Cardiac fibroblast (primary cell): ENCODE results near the gene CYB5A.
A peak's percentile ranks its signal among the peaks of the same experiment; 100 is the strongest.

Experiments used
- DNase-seq, 2 donors: peaks; one replicate each; pipeline versions ENCODE4 v3.0.0 to v3.0.0-alpha.2; 2010; ENCODE audit warnings: low read depth in 2 of 2
- H3K4me3 ChIP-seq, 2 donors: replicated peaks in 1 of 2; 1 replicate in 1 of 2; 2 replicates in 1 of 2; pipeline ENCODE4 v1.5.1; 2011; ENCODE audit warnings: low read depth in 2 of 2, low read length in 2 of 2, mild to moderate bottlenecking in 2 of 2, moderate library complexity in 1 of 2
- TF ChIP-seq, protein P1 (sequence below): IDR thresholded peaks from one replicate; pipeline ENCODE4 v1.5.1; 2011; ENCODE audit warnings: low read depth, mild to moderate bottlenecking, low read length, inconsistent platforms

CYB5A gene, protein sequence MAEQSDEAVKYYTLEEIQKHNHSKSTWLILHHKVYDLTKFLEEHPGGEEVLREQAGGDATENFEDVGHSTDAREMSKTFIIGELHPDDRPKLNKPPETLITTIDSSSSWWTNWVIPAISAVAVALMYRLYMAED

GRCh38 chr18:74291771-74292540 lies at the start of gene CYB5A:
Gene CYB5A, minus strand, starts transcription at chr18:74291963. Its CDS starts 88 bp downstream, at chr18:74291875.
- H3K4me3 ChIP-seq = peak within 1 kb of the TSS; percentile 95 to 100
- peak; percentile 96 to 98 for DNase-seq
- TF ChIP-seq, protein P1, sequence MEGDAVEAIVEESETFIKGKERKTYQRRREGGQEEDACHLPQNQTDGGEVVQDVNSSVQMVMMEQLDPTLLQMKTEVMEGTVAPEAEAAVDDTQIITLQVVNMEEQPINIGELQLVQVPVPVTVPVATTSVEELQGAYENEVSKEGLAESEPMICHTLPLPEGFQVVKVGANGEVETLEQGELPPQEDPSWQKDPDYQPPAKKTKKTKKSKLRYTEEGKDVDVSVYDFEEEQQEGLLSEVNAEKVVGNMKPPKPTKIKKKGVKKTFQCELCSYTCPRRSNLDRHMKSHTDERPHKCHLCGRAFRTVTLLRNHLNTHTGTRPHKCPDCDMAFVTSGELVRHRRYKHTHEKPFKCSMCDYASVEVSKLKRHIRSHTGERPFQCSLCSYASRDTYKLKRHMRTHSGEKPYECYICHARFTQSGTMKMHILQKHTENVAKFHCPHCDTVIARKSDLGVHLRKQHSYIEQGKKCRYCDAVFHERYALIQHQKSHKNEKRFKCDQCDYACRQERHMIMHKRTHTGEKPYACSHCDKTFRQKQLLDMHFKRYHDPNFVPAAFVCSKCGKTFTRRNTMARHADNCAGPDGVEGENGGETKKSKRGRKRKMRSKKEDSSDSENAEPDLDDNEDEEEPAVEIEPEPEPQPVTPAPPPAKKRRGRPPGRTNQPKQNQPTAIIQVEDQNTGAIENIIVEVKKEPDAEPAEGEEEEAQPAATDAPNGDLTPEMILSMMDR = no peak

DNA sequence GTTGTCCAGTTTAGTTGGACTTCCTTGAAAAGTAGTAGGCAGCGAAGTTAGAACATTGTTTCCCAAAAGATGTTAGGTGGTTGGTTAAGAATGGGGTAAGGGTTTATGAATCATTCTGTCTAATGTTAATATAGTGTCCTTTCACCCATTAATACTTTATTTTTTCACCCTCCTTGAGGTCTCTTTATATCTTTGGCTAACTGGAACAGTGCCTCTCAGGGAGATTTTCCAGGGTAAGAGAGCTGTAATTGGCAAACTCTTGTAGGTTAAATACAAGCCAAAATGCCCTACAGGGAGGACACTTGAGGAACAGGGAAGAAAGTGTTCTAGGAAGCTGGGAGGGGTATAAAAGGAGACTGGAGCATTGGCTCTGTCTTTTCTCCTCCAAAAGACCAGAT lies 46.1 kb upstream of the CYB5A start:
- DNase-seq = peak in 1 of 2 donors; percentile 44
- TF ChIP-seq, protein P1 = no peak
- no peak overlapping the region for H3K4me3 ChIP-seq

DNA sequence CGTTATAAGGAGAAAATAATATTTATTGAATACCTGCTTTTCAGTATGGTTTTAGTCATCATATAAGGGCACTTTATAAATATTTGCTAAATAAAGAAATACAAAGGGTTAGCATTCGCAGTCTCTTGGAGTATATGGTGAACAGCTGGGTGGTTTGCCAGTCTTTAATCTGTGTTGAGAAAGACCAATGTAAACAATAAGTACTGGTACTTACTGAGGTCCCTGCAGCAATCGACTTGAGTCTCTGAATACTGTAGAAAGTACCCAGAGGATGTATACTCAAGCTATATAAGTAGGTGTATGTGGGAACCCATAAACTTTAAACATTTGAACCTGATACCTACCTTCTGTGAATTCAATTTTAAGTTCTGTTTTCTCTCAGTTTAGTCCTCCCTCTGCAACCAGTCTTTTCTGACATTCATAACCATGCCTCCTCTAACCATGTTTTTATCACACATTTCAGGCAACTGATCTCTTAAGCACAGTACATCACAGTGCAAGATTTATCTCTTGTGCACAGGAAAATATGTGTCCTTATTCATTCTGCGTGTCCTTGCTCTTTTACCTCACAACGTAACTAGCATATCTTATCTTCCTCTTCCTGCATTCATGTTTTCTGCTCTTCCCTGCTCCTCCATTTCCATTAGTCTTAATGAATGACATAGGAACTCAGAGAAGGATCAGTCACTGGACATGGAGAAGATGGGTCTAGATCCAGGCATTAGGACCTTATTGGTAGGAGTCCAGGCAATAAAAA lies 45.6 kb upstream of the CYB5A start:
- no peak for DNase-seq
- TF ChIP-seq, protein P1 = no peak
- H3K4me3 ChIP-seq = no peak overlapping the region

- TF ChIP-seq, protein P1 = no peak
- no peak for DNase-seq
- no peak overlapping the region for H3K4me3 ChIP-seq
These were observed 44.9 kb upstream of the CYB5A start for GRCh38 chr18:74336656-74337055.

DNA sequence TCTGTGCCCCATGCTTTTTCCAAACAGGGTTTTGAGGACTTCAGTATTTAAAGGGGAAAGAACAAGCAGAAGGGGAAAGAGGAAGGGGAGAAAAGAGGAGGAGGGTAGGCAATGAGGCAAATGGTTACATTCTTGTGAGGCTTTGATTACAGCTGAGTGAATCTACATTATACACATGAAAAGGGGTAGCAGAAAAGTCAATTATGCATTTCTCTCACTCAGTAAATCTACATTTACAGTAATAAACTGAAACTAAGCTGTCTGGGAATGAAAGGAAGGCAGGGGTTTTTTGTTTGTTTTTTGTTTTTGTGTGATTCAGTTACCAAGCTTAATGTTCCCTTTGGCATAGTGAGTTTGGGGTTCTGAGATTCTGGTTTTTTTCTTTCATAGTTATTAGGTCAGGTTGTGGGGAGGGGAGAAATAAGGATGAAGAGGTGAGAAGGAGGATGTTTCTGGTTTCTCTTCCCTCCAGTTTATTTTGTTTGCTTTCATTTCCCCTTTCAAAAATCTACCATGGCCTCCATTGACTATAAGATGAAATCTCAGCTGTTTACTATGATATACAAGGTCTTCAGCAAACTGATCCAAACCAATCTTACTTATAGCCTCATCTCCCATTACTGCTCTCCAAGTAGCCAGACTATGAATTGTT lies 42.6 kb upstream of the CYB5A start:
- no peak overlapping the region for H3K4me3 ChIP-seq
- TF ChIP-seq, protein P1 = no peak
- no peak for DNase-seq

GRCh38 chr18:74333091-74333490 lies 41.3 kb upstream of the CYB5A start:
- peak; percentile 45 to 72 for DNase-seq
- TF ChIP-seq, protein P1 = no peak
- H3K4me3 ChIP-seq = no peak overlapping the region
